Transverse colon (tissue), 4 donors: ENCODE results near the gene HIVEP3. TPM values are rescaled to one million over a fixed set of nuclear protein-coding genes. Genes with fewer than 3 reads are reported as not detected.

ENCODE experiments used
- DNase-seq: peaks from one replicate; pipeline ENCODE4 v3.0.0-alpha.2; 2019
- H3K27ac ChIP-seq, 4 donors: fragments of 200-600 bp; sonication (generic); 2 replicates each; pipeline ENCODE4 v1.5.1; 2016 to 2018; ENCODE audit warnings: inconsistent platforms in 4 of 4
- H3K27me3 ChIP-seq: fragments of 200-600 bp; sonication (generic); 2 replicates; pipeline ENCODE4 v1.5.1; 2017; ENCODE audit warnings: inconsistent platforms
- H3K36me3 ChIP-seq, 4 donors: fragments of 200-600 bp; sonication (generic); 2 replicates each; pipeline ENCODE4 v1.5.1; 2017 to 2019; ENCODE audit warnings: inconsistent platforms in 4 of 4
- H3K4me1 ChIP-seq, 4 donors: fragments of 200-600 bp; sonication (generic); 2 replicates each; pipeline ENCODE4 v1.5.1; 2017 to 2020; ENCODE audit warnings: inconsistent platforms in 4 of 4
- H3K4me3 ChIP-seq, 4 donors: fragments of 200-600 bp; sonication (generic); 1 replicate in 1 of 4; 2 replicates in 3 of 4; pipeline versions ENCODE4 v1.5.1 to v1.6.1; 2017 to 2019; ENCODE audit warnings: inconsistent platforms in 4 of 4
- H3K9me3 ChIP-seq, 2 donors: fragments of 200-600 bp; sonication (generic); 2 replicates each; pipeline ENCODE4 v1.5.1; 2017 to 2019; ENCODE audit warnings: inconsistent platforms in 2 of 2
- EP300 ChIP-seq: sonication (generic); formaldehyde crosslinking; IDR thresholded peaks from one replicate; pipeline ENCODE4 v1.6.1; 2017; ENCODE audit warnings: antibody characterized with exemption, low read depth
- POLR2A ChIP-seq: fragments of 450-650 bp; IDR thresholded peaks from one replicate; pipeline ENCODE4 v1.6.1; 2016; ENCODE audit warnings: antibody characterized with exemption, mild to moderate bottlenecking, moderate library complexity
- POLR2AphosphoS5 ChIP-seq, 3 donors: sonication (generic); formaldehyde crosslinking; IDR thresholded peaks; one replicate each; pipeline ENCODE4 v1.6.1; 2016; ENCODE audit warnings: antibody characterized with exemption in 3 of 3
- WGBS, 2 donors: methylation state at CpG; one replicate each; pipeline ENCODE4 v1.1.5; 2018; ENCODE audit warnings: low coverage in 1 of 2; 5-methylcytosine and 5-hydroxymethylcytosine counted together
- in situ Hi-C, 4 donors: fragments of 200-750 bp; cut with MboI; loops; one replicate each; pipeline versions ENCODE4 v1.15.0 to v1.15.1; 2017; ENCODE audit warnings: low sequenced_read_pairs in 3 of 4, low pct_ligation_motif_present in 1 of 4, low pct_unique_long_range_greater_than_20kb in 1 of 4
- intact Hi-C: fragments of 100-400 bp; cut with DNase I; formaldehyde crosslinking; loops from one replicate; pipeline ENCODE4 v1.15.1; 2023; ENCODE audit warnings: low total_unique reads
- total RNA-seq, 4 donors: library from RNA; depleted of rRNA; stranded (reverse); fragments of >200 nt; gene quantifications; one replicate each; pipeline ENCODE4 v1.1.0, GENCODE V29; 2016
- TF ChIP-seq, protein P1 (sequence below), 5 experiments: fragments of 200-600 bp in 3 of 5; fragments of 450-650 bp in 2 of 5; sonication (generic) in 3 of 5; IDR thresholded peaks; 1 replicate in 2 of 5; 2 replicates in 3 of 5; pipeline ENCODE4 v1.5.1; 2016 to 2017; ENCODE audit warnings: antibody characterized with exemption in 5 of 5, inconsistent platforms in 3 of 5, mild to moderate bottlenecking in 2 of 5, moderate library complexity in 1 of 5

HIVEP3 gene
- total RNA-seq, 4 donors from 2014 or later = 3.7 to 15.0 (median 5.2) TPM

DNA sequence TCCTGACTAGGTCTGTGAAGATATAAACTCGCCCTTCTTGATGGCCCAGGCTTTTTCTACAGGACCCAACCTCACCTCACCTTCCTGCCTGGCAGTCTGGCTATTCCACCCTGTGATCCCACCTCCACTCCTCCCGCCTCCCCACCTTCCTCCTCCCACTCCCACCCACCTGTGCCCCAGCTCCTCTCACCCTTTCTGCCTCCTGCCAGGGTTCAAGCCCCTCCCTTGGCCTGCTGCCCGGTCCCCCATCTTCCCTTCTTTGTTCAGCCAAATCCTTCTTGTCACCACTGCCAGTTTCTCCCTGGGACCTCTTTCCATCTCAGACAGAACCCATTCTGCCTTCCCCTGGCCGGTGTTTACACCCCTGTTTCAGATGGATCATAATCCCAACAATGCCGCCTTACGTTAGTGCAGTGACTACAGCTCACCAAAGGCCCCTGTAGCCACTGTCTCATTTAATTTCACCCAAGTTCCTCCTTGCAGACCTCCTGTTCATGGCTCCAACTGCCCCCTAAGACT, 306.7 kb downstream of the HIVEP3 start:
- in situ Hi-C loops = no loop called here
- DNase-seq = no peak
- no peaks in the 10 kb centered on the region for H3K9me3 ChIP-seq

DNA sequence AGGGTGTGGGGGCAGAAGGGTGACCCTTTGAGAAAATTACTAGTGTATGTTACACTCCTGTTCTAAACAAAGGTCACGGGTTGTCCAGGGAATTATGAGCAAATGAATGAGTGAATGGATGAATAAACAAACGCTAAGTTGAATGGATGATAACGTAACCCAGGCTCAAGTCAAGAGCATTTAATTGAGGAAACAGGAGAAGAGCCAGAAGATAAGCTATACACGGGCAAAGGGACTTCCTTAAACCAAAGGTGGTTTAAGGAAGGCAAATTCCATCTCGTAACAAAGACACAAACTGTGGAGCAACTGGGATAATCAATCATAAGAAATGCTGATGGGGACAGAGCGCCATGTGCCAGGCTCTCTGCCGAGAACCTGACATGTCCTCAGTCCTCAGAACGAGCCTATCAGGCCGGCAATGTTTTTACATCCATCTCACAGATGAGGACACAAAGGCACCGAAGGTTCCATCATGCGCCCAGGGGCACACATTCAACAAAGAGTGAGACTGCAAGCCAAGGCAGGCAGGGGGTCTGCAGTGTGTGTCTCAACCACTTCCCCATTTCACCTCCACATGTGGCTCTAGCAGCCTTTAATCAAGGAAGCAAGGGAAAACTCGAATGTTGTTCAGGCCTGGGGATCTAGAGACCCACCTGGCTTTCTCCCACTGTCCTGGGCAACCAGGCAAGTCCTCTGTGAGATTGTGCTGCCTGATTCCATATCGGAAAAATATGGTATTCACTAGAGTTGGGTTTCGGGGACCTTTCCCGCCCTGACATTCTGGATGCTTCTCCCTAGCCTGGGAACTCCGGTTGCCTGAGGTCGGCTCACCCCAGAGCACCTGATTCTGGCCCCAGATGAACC, 307.4 kb downstream of the HIVEP3 start:
- 79 to 92% methylated on average over 7 to 17 of the region's 17 CpGs for WGBS, 2 donors
- no peak for DNase-seq
- no peaks in the 10 kb centered on the region for H3K9me3 ChIP-seq
- H3K36me3 ChIP-seq = no peaks in the 10 kb centered on the region
- H3K4me3 ChIP-seq = no peak overlapping the region
- intact Hi-C loops = no loop called here
- in situ Hi-C loops = no loop called here
- TF ChIP-seq, protein P1, sequence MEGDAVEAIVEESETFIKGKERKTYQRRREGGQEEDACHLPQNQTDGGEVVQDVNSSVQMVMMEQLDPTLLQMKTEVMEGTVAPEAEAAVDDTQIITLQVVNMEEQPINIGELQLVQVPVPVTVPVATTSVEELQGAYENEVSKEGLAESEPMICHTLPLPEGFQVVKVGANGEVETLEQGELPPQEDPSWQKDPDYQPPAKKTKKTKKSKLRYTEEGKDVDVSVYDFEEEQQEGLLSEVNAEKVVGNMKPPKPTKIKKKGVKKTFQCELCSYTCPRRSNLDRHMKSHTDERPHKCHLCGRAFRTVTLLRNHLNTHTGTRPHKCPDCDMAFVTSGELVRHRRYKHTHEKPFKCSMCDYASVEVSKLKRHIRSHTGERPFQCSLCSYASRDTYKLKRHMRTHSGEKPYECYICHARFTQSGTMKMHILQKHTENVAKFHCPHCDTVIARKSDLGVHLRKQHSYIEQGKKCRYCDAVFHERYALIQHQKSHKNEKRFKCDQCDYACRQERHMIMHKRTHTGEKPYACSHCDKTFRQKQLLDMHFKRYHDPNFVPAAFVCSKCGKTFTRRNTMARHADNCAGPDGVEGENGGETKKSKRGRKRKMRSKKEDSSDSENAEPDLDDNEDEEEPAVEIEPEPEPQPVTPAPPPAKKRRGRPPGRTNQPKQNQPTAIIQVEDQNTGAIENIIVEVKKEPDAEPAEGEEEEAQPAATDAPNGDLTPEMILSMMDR (IDR thresholded peaks at IDR 0.05) = no peak
- no peak for TF ChIP-seq EP300
- TF ChIP-seq POLR2A = no peak
- no peak for TF ChIP-seq POLR2AphosphoS5 (IDR thresholded peaks at IDR 0.05)
- peaks cover 0 to 5% (median 0%) of the 10 kb centered on the region in 4 donors for H3K4me1 ChIP-seq
- H3K27me3 ChIP-seq = no peaks in the 10 kb centered on the region
- no peak overlapping the region for H3K27ac ChIP-seq

More for the DNA sequence above, 306.7 kb downstream of the HIVEP3 start:
- intact Hi-C loops = no loop called here
- Histone ChIP-seq H3K4me1 (peaks cover 0 to 5% (median 0%) of the 10 kb centered on the region in 4 donors), H3K36me3 (no peaks in the 10 kb centered on the region), H3K27me3 (no peaks in the 10 kb centered on the region), H3K4me3 (no peak overlapping the region), H3K27ac (no peak overlapping the region)
- WGBS, 2 donors = 89 to 100% methylated on average over 1 to 6 of the region's 6 CpGs
- TF ChIP-seq EP300 (no peak), POLR2AphosphoS5 (IDR thresholded peaks at IDR 0.05) (no peak), POLR2A (no peak)
- TF ChIP-seq, protein P1 (IDR thresholded peaks at IDR 0.05) = no peak

DNA sequence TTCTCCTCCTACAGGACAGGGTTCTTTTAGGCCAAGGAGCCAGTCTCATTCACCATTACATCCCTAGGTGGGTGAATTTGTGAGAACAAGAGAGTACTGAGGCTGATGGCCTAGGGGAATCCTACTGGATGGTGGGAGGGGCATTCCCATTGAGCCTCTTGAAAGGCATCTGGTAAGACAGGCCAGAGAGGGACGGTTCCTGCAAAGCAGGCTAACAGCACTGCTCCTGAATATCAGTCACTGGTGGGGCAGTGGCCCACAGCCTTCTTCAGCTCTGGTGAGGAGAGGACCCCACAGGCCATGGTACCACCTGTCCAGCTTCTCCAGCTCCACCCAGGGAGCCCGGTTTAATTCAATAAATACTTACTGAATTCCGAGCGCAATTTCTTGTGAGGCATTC, 308.4 kb downstream of the HIVEP3 start:
- H3K4me3 ChIP-seq = no peak overlapping the region

More for the DNA sequence above, 308.4 kb downstream of the HIVEP3 start:
- Histone ChIP-seq H3K9me3 (no peaks in the 10 kb centered on the region), H3K4me1 (peaks cover 0 to 5% (median 0%) of the 10 kb centered on the region in 4 donors), H3K36me3 (no peaks in the 10 kb centered on the region), H3K27me3 (no peaks in the 10 kb centered on the region), H3K27ac (no peak overlapping the region)
- in situ Hi-C loops = no loop called here
- DNase-seq = no peak
- intact Hi-C loops = no loop called here
- TF ChIP-seq EP300 = no peak
- TF ChIP-seq POLR2A = no peak
- TF ChIP-seq, protein P1 (IDR thresholded peaks at IDR 0.05) = no peak
- TF ChIP-seq POLR2AphosphoS5 (IDR thresholded peaks at IDR 0.05) = no peak
- WGBS, 2 donors = 94 to 100% methylated on average over 3 to 4 of the region's 4 CpGs
